A204.1 (cell line): Measurements from ENCODE around the gene DNAJB6.
"Not testable (repeated sequence)": the region's sequence is repeated elsewhere in the genome, so short reads cannot be mapped to it uniquely, and the experiment has no call there.

Experiments used
- FAIRE-seq: peaks from 2 replicates; lab custom pipeline; 2012; peaks lifted over from hg19 to GRCh38; lab: Jason Lieb, UNC

Gene DNAJB6

DNA sequence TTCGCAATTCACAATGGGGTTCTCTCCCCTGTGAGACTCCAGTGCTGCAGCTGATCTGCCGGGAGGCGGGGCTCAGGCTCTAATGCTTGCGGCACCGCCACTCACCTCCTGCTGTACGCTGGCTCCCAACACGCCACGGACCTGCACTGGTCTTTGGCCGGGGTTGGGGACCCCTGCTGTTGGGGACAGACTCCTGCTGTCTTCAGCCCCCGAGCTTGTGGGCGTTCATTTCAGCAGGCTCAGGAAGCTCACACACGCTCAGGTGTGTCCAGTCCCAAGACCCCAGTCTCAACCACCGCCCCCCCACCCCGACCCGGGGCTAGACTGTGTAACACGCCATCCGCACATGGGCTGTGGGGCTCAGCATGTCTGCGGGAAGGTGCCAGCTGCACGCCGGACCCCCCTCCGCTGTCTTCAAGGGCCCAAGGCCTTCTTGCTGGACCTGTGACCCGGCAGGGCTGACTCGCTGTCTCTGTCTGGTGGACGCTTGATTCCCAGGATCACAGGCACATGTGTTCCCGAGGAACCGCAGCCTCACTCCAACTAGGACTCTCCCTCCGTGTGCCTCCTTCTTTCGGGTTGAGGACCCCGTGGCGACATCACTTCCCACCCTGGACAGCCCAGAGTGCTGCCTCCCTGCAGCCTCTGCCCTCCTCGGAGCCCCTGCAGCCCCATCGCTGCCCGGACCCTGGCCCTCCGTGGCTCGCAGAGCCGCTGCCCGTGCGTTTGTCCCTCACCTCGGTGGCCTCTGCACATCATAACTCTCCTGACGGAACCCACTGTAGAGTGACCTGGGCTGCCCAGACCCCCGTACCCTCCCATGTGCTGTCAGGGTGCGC is 106.4 kb downstream of the DNAJB6 start:
- FAIRE-seq: no peak

DNA sequence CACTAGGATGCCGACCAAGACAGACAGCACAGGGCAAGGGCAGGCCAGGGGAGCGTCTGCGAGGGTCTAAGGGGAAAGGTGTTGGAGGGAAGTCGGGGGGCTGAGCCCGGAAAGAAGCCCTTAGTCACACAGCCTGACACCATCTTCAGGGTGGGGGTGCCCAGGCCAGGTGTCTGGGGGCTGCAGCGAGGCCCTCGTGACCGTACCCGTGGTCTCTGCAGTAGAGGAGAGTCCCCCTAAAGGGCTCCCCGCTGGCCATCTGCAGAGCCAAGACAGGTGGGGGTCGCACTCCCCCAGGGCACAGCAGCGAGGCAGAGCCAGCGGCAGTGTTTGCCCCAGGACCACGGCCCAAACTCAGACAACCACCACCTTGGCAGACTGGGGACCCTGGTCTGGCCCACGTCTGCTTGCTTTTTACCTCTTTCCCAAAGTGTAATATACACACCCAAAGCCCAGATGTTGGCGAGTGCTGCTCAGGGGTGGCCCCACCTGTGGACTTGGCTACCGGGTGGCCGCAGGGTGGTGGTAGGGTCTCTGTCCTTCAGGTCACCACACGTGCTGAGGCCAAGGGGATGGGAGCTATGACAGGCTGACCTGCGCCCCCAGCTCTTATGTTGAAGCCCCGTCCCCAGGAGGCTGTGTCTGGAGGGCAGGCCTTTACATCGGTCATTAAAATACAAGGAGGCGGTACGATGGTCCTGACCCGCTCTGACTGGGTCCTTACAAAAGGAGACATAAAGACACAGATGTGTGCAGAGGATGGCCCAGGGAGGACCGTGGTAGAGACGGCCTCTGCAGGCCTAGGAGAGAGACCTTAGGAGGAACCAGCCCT is 107.4 kb downstream of the DNAJB6 start:
- no peak for FAIRE-seq

DNA sequence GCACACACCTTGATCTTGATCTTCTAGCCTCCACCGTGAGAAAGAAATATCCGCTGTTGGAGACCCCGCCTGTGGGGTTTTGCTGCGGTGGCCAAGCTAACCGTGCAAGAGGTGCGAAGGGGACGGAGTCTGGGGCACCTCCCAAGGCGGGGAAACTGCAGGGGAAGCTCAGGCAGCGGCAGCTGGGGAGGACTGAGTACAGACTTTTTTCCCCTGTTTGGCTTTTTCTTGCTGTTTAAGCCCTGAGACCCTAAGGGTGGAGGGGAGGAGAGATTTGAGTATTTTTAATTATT is 108.0 kb downstream of the DNAJB6 start:
- no peak for FAIRE-seq

DNA sequence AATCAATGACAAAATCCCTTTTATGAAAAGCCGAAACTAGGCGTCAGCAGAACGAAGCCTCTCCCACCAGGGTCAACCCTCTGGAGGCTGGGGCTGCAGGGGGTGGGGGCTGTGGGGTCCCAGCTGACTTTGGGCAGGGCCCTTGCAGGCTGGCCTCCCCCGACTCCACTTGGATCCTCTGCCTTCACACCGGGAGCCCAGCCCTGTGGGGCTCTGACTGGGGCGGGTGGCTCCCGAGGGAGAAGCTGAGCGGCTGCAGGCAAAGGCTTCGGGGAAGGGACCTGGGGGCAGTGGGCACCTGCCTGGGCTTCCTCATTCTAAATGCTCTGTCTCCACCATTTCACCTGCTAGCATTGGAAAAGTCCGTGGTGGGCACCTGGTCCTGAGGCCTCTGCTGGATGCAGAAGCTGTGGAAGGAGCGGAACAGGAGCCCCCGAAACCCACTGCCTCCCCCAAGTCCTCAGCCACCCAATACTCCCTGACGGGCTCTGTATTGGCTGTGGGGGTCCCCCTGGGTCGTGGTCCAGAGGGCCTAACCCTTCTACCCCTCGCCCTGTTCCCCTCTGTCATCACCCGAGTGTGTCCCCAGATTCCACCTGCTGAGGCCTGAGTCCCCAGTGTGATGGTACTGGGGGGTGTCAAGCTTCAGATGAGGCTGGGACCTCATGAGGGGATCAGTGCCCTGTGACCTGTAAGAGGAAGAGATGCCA is 108.6 kb downstream of the DNAJB6 start:
- FAIRE-seq: no peak

DNA sequence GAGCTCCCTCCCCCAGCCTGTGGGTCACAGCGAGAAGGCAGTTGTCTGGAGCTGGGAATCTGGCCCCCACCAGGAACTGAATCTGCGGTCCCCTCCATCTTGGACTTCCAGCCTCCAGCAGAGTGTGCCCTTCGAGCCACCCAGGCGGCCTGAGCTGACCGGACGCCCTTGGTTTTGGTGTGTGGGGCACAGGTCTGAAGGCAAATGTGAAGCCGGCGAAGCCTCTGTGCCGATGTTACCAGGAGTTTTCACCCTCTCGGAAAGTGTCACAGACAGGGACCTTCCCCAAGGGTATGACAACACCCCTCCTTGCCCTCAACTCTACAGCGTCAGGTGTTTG is 109.1 kb downstream of the DNAJB6 start:
- no peak for FAIRE-seq

DNA sequence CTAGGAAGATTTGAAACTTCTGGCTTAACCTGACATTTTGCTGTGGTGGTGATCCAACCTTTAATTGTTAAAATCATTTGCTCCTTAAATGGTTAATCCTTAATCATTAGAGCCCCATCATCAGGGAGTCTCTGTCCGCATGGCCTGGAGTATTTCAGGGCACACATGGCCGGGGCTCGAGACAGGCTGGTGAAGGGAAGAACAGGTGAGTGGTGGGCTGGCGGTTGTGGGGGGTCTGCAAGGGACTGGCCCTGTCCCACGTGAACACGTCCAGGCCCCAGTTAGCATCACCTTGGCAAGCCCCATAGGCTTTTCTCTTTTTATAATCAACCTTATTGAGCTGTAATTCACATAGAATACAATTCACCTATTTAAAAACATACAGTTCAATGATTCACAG is 109.5 kb downstream of the DNAJB6 start:
- no peak for FAIRE-seq

DNA sequence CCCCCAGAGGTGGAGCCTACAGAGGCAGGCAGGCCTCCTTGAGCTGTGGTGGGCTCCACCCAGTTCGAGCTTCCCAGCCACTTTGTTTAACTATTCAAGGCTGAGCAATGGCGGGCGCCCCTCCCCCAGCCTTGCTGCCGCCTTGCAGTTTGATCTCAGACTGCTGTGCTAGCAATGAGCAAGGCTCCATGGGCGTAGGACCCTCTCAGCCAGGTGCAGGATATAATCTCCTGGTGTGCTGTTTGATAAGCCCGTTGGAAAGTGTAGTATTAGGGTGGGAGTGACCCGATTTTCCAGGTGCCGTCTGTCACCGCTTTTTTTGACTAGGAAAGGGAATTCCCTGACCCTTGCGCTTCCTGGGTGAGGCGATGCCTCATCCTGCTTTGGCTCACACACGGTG is 117.2 kb downstream of the DNAJB6 start:
- FAIRE-seq: not testable (repeated sequence)

DNA sequence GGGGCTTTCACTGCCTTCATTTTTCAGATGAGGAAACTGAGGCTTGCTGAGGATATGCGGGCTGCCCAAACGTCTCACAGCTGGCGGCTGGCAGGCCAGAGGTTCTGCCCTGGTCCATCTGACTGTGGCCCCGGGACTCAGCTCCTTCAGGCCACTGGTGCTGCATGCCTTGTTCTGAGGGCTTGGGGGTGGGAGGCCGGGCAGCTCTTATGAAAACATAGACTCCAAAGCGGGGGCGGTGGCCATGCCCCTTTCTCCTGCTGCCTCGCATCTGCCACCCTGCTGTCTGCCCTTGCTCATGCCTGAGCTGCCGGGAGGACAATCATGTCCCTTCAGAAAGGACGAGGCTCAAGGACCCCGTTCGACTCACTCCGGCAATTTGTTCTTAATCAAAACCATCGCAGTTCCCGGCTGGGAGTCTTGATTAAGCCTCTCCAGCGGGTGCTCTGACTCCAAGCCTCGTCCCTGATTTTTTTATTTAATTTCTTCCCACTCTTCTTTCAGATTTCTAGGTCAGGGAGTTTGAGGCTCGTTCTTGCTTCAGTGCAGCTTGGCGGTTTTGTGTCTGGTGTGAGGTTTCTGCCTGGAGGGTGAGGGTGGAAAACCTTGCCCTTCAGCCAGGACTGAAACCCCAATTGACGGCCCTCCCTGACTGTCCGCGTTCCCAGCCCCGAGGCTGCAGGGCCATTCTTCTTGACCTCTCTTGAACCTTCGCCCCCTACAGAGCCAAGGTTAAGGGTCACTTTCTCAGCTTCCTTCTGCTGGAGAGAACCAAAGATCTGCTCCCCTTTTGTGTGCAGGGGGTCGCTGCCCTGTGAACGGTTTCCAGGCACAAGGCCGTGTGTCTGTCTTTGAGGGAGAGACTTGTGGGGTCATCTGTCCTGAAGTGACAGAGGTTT is 120.8 kb downstream of the DNAJB6 start:
- no peak for FAIRE-seq

DNA sequence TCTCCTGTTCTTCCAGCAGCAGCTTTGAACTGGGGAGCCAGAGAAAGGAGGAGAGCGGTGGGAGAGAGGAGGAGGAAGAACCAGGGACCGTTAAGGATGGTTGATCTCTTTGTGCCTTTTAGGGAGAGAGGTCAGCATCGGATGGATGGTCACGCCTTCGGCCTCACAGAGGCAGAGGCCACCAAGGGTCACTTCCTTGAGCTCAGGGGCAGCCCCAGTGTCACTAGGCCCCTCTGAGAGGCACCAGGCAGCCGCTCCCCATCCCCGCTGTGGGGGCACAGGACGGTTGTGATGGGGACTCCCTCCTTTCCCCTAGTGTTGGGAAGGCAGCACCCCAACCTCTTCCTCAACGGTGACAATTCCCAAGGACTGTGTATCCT is 121.4 kb downstream of the DNAJB6 start:
- FAIRE-seq: no peak

DNA sequence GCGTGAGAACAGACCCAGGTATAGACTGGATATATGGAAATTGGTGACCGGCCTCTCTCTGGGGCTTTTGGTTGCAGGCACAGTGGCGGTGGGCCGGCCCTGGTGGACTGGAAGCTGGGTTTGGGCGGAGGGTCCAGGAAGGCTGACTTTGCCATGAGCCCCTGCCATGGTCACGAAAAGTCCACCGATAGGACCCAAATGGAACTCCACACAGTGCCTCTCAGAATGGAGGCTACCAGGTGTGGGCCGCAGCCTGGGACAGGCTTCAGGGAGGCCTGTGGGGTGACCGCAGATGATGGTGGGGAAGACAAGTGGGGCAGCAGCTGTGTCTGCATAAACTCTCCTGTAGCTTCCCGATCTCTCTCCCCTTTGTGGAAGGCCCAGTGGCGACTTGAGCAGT is 123.2 kb downstream of the DNAJB6 start:
- FAIRE-seq: no peak

DNA sequence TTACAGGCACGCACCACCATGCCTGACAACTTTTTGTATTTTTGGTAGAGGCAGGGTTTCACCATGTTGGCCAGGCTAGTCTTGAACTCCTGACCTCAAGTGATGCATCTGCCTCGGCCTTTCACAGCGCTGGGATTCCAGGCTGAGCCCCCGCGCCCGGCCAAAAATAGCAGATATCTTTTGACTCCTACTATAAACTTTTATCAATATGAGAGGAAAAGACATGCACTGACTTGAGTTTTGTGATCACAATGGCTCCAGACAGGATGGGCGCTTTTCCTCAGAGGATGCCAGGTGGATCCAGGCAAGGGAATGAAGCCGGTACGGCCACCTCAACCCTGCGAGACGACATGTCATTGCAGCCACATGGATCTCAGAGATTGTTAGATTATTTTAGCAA is 123.9 kb downstream of the DNAJB6 start:
- FAIRE-seq: no peak

DNA sequence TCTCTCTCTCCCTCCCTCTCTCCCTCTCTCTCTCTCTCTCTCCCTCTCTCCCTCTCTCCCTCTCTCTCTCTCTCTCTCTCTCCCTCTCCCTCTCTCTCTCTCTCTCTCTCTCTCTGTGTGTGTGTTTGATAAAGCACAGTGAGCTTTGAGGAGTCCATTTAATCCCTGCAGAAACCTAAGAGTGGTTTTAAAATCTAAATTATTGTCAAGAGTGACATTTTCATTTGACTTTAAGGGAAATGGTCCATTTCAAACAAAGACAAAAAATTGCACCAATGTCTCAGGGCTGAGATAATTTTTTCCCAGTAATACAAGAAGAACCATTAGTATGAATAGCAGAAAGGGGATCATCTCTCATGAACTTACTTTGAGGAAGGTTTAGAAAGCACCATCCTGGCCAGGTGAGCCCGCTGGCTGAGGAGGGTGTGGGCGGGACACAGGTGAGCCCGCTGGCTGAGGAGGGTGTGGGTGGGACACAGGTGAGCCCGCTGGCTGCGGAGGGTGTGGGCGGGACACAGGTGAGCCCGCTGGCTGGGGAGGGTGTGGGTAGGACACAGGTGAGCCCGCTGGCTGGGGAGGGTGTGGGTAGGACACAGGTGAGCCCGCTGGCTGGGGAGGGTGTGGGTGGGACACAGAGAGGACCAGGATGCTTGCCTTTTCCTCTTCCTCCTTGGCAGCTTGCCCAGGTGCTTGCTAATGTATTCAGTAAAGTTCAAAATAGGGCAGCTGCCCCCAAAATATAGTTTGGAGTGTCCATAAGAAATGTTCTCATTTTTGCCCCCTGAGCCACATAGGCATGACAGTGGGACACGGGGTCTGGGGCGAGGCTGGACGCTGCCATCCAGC is 125.0 kb downstream of the DNAJB6 start:
- FAIRE-seq: no peak

DNA sequence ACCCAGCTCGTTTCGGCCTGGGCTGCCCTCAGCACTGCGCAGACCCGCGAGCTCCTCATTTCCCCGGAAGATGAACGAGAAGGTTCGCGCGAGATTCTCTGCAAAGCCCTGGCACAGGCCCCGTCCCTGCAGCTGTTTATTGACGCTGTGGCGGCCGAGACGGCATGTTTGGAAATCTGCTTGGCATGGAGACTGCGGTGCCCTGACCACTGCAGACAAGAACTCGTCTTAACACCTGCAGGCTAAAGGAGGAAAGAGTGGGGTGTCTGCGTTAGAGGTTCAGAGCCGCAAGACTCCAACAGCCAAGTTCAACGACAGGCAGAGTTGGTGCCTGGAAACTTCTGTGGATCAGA is 125.6 kb downstream of the DNAJB6 start:
- no peak for FAIRE-seq

DNA sequence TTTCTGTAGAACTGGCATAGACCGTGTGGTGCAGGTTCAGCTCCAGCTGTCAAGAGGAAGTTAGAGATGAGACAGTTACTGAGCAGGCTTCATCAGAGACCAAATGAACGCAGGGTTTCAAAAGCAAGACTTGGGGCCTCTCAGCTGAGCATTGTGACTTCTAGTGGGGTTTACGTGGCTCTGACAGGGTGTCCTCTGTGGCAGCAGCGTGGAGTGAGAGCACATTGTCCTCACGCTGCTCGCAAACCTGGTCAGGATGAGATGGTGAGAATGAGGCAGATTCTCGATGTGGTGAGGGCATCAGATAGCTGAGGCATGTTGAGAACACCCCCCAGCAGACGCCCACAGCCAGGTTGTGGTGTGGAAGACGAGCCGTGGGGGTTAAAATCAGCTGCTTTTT is 126.0 kb downstream of the DNAJB6 start:
- no peak for FAIRE-seq

DNA sequence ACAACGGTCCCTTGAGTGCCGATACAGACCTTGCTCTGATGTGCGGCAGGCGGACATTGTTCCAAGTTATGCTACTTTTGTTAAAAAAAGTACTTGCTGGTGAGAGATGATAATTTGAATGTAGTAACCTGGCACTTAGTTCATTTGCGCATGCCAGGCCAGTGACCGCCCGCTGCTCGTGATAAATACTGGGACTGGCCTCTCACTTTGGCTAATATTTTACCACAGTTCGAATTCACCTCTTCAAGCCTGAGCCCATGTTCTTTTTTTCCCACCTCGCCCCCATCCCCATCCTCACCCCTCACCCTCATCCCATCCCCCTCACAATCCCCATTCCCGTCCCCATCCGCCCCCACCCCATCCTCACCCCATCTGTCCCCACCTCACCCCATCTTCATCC is 126.4 kb downstream of the DNAJB6 start:
- FAIRE-seq: no peak

DNA sequence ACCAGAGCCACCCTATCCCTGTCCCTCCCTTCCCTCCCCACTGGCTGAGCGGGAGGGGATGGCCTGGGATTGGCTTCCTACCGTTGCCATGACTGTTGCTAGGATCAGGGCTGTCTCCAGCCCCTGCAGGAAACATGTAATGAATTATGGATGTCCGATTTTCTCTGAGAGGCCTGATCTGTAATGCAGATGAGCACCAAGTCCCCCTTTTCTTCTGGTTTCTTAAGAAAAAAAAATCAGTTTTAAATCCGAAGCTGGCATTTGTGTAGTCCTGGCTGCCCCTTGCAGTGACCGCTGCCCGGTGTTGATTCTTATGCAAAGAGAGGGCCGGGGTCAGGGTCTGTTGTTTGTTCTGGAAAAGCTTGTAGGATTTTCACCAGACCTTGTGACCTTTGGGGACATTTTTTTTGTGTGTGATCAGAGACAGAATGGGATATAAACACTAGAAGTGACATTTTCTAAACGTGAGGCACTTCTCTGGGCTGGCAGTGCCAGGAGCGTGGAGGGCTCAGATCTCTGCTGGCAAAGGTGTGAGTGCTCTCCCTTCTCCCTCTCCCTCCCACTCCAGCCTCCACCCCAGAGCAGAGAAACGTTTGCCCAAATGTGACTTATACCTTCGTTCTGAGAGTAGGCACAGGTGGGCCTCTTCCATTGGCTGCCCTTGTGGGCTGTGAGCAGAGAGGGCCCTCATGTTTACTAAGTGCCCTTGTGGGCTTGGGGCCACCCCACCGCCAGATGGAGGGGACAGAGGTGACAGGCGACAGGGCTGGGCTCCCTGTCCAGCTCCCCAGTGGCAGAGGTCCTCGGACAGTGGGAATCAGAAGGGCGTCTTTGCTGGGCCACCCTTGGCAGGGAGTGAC is 127.5 kb downstream of the DNAJB6 start:
- no peak for FAIRE-seq

DNA sequence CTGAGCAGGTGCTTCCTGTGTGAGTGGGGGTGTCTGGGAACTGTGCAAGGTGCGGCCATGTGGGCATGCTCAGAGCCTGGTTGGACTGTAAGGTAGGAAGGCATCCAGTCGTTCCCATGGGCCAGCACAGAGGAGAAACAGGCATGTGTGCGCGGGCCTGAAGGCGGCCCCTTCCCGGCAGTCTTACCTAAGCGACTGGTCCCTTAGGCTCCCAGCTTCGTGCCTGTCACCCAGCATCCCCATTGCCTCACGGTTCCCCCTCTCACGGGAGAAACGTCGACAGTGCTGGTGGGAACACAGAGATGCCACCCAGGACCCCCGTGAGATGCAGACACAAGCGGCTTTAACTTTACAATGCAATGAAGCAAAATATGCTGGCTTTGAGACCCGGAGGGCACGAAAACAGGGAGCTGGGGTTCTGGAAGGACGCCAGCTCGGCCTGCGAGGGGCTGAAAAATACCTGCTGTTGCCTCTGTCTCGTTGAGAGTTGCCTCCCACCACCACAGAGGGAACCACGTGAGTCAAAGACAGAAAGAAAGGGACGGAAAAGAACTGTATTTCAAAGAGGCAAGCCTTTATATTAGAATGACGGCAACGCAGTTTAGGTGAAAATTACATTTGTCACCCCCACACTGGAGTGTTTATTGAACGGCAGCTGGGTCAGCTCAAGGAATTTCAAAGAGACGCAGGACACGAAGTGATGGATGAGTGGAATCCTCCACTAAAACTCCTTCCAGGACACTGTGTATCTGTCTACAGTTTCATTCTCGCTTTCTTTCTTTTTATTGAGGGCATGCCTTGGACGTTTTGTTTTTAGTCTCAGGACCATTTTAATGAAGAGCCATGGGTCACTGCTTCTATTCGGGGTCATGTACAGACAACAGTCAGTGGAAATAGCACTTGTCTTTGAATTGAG is 128.4 kb downstream of the DNAJB6 start:
- no peak for FAIRE-seq

DNA sequence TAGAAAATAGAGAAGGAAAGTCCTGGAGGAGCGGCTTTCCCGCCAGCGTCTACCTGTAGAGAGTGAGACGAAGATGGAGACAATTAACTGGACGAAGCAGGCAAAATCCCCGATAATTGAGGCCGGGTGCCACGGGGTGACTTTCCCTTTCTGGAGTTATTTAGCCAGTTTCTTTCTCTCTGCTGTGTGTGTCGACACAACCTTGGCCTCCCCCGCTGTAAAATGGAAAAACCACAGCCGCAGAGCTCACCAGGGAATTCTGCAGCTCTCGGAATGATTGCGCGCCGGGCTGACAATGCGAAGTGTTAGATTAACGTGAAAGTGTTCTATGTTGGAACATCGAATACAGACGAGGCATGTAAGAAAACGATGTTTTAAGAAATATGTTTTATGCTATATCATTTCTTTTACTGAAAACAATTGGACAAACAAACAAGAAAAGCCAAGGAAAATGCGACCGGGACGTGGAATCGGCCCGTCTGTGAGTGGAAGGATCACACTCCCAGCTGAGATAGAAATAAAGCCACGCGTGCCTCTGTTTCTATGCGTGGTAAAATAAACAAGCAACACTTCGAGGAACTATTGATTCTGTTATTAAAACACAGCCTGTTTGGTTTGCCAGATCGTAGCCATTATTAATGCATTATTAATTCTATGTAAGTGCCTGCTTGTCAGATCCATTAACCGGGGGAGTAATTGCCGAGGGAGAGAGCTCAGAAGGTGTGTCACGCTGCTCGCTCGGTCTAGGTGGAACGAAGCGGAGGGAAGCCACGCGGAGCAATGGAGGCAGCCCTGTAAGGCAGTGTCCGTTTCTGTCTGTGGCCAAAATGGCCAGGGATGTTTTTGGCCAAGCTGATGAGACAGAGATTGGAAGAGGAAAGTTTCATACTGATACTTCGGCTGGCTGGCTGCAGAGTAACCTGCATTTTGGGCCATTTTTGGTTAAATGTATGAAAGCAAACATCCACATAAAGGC is 129.4 kb downstream of the DNAJB6 start:
- FAIRE-seq: no peak
